Measurements from ENCODE around the gene ADAM22.

GRCh38 chr7:88121335-88121734 lies 187.3 kb downstream of the ADAM22 start:
- no peak for TF ChIP-seq CTCF (IDR thresholded peaks at IDR 0.05)
- TF ChIP-seq POLR2A (IDR thresholded peaks at IDR 0.05), result no peak
